ENCODE results near the gene BCL10.

The BCL10 gene

GRCh38 chr1:85279458-85280080 lies 3.1 kb upstream of the BCL10 start:
- TF ChIP-seq CTCF (IDR thresholded peaks at IDR 0.05; ENCODE audit: borderline replicate concordance, insufficient read depth, low read depth, low read length) = no peak
- H3K4me3 ChIP-seq (ENCODE audit: low read depth, low read length) = no peak overlapping the region

GRCh38 chr1:85278853-85279314 lies 2.5 kb upstream of the BCL10 start:
- no peak for TF ChIP-seq CTCF (IDR thresholded peaks at IDR 0.05; ENCODE audit: borderline replicate concordance, insufficient read depth, low read depth, low read length)
- H3K4me3 ChIP-seq (ENCODE audit: low read depth, low read length) = no peak overlapping the region

GRCh38 chr1:85277802-85278201 lies 1.4 kb upstream of the BCL10 start:
- TF ChIP-seq CTCF (IDR thresholded peaks at IDR 0.05; ENCODE audit: borderline replicate concordance, insufficient read depth, low read depth, low read length) = no peak
- no peak overlapping the region for H3K4me3 ChIP-seq (ENCODE audit: low read depth, low read length)

GRCh38 chr1:85276978-85277639 lies 677 bp upstream of the BCL10 start:
- peak overlapping the region; percentile 52 for H3K4me3 ChIP-seq (ENCODE audit: low read depth, low read length)
- no peak for TF ChIP-seq CTCF (IDR thresholded peaks at IDR 0.05; ENCODE audit: borderline replicate concordance, insufficient read depth, low read depth, low read length)

- no peak for TF ChIP-seq CTCF (IDR thresholded peaks at IDR 0.05; ENCODE audit: borderline replicate concordance, insufficient read depth, low read depth, low read length)
These were observed 674 bp downstream of the BCL10 start for GRCh38 chr1:85275701-85276214.

GRCh38 chr1:85274969-85275453 lies 1.4 kb downstream of the BCL10 start:
- no peak for TF ChIP-seq CTCF (IDR thresholded peaks at IDR 0.05; ENCODE audit: borderline replicate concordance, insufficient read depth, low read depth, low read length)
- peak overlapping the region; percentile 86 for H3K4me3 ChIP-seq (ENCODE audit: low read depth, low read length)

More at GRCh38 chr1:85275701-85276214, 674 bp downstream of the BCL10 start:
- H3K4me3 ChIP-seq (ENCODE audit: low read depth, low read length) = peak overlapping the region; percentile 86

Measured in GM12875 (cell line).